H1 (cell line): ENCODE data around the gene SLC4A7. TPM values are rescaled to one million over a fixed set of nuclear protein-coding genes. Genes with fewer than 3 reads are reported as not detected.

Experiments used
- CTCF ChIA-PET: fragments of 300-600 bp; sonication (Branson Sonifier 250); formaldehyde crosslinking; loops from one replicate; lab custom pipeline; 2021; ENCODE audit not compliant: partially characterized antibody; lab: Charles Lee
- POLR2A ChIA-PET: fragments of 300-600 bp; sonication (Branson Sonifier 250); formaldehyde crosslinking; loops from one replicate; lab custom pipeline; 2021; ENCODE audit warnings: inconsistent platforms; ENCODE audit not compliant: partially characterized antibody; lab: Charles Lee
- DNase-seq, 2 experiments: peaks; one replicate each; pipeline versions ENCODE4 v3.0.0 to v3.0.0-alpha.2; 2010 to 2022; ENCODE audit warnings: low spot score in 2 of 2, low read depth in 1 of 2, mixed read lengths in 1 of 2
- FAIRE-seq: peaks from 2 replicates; lab custom pipeline; 2011; peaks lifted over from hg19 to GRCh38; lab: Jason Lieb, UNC
- H2AFZ ChIP-seq: 2 replicates; pipeline ENCODE4 v1.8.1; 2012; ENCODE audit warnings: low read length, inconsistent platforms
- H2AK5ac ChIP-seq: 2 replicates; pipeline ENCODE4 v1.6.1; 2013; ENCODE audit warnings: low read depth, low read length
- H2BK120ac ChIP-seq: replicated peaks from 2 replicates; pipeline ENCODE3; 2013; ENCODE audit warnings: low read depth, low read length, inconsistent platforms
- H2BK12ac ChIP-seq: 2 replicates; pipeline ENCODE4 v1.6.1; 2013; ENCODE audit warnings: low read depth, low read length
- H2BK15ac ChIP-seq: 2 replicates; pipeline ENCODE4 v1.6.1; 2013; ENCODE audit warnings: low read length
- H2BK20ac ChIP-seq: 2 replicates; pipeline ENCODE4 v1.6.1; 2013; ENCODE audit warnings: low read length
- H2BK5ac ChIP-seq: 2 replicates; pipeline ENCODE4 v1.6.1; 2013; ENCODE audit warnings: low read depth, low read length
- H3K14ac ChIP-seq: 2 replicates; pipeline ENCODE4 v1.6.1; 2013; ENCODE audit warnings: inconsistent platforms; ENCODE audit not compliant: insufficient read length
- H3K18ac ChIP-seq: 2 replicates; pipeline ENCODE4 v1.6.1; 2013; ENCODE audit warnings: low read length; ENCODE audit errors: extremely low read depth
- H3K23ac ChIP-seq: 2 replicates; pipeline ENCODE4 v1.6.1; 2013; ENCODE audit warnings: inconsistent platforms; ENCODE audit not compliant: insufficient read length
- H3K23me2 ChIP-seq: 2 replicates; pipeline ENCODE4 v1.6.1; 2013; ENCODE audit warnings: low read depth, low read length
- H3K27ac ChIP-seq: 2 replicates; pipeline ENCODE4 v1.6.1; 2011; ENCODE audit warnings: low read depth, low read length, inconsistent platforms
- H3K27me3 ChIP-seq, 4 experiments: replicated peaks in 1 of 4; 1 replicate in 1 of 4; 2 replicates in 3 of 4; pipeline versions ENCODE4 v1.6.1 to v1.8.1; 2011 to 2013; ENCODE audit warnings: low read length in 3 of 4, mild to moderate bottlenecking in 3 of 4, inconsistent platforms in 2 of 4, mixed read lengths in 2 of 4, moderate library complexity in 1 of 4; ENCODE audit not compliant: control insufficient read depth in 3 of 4, insufficient read depth in 3 of 4; ENCODE audit errors: extremely low read depth in 1 of 4
- H3K36me3 ChIP-seq, 4 experiments: 2 replicates each; pipeline versions ENCODE4 v1.6.1 to v1.8.1; 2011 to 2013; ENCODE audit warnings: mild to moderate bottlenecking in 4 of 4, low read length in 3 of 4, moderate library complexity in 2 of 4, control low read depth in 1 of 4, inconsistent platforms in 1 of 4; ENCODE audit not compliant: insufficient read depth in 4 of 4, control insufficient read depth in 2 of 4
- H3K4ac ChIP-seq: replicated peaks from 2 replicates; pipeline ENCODE3; 2013; ENCODE audit warnings: low read length, low read depth, mixed read lengths, inconsistent platforms; ENCODE audit not compliant: insufficient read length
- H3K4me1 ChIP-seq, 4 experiments: replicated peaks in 1 of 4; 1 replicate in 1 of 4; 2 replicates in 3 of 4; pipeline versions ENCODE4 v1.6.1 to v1.8.1; 2011 to 2013; ENCODE audit warnings: low read length in 3 of 4, inconsistent platforms in 2 of 4, mixed read lengths in 1 of 4; ENCODE audit not compliant: insufficient read depth in 4 of 4, control insufficient read depth in 3 of 4
- H3K4me2 ChIP-seq, 2 experiments: 2 replicates each; pipeline versions ENCODE4 v1.6.1 to v1.8.1; 2011 to 2013; ENCODE audit warnings: low read depth in 2 of 2, low read length in 2 of 2, control low read depth in 1 of 2, inconsistent platforms in 1 of 2, mild to moderate bottlenecking in 1 of 2; ENCODE audit not compliant: insufficient read depth in 1 of 2
- H3K4me3 ChIP-seq, 4 experiments: fragments of 200-600, 300-600 bp in 1 of 4; sonication (generic), shearing (Covaris generic), sonication (Bioruptor Twin) in 1 of 4; 2 replicates each; pipeline versions ENCODE4 v1.5.1 to v1.8.1; 2011 to 2016; ENCODE audit warnings: low read length in 4 of 4, low read depth in 3 of 4, control low read depth in 2 of 4, inconsistent platforms in 2 of 4, mild to moderate bottlenecking in 2 of 4, mixed read lengths in 1 of 4, moderate library complexity in 1 of 4; ENCODE audit not compliant: insufficient read depth in 2 of 4; ENCODE audit errors: extremely low read depth in 1 of 4
- H3K56ac ChIP-seq: replicated peaks from 2 replicates; pipeline ENCODE3; 2013; ENCODE audit warnings: low read depth, mild to moderate bottlenecking, mixed read lengths, low read length, inconsistent platforms; ENCODE audit not compliant: insufficient read length
- H3K79me1 ChIP-seq: 2 replicates; pipeline ENCODE4 v1.6.1; 2013; ENCODE audit warnings: low read depth, low read length, control low read depth
- H3K79me2 ChIP-seq, 2 experiments: 2 replicates each; pipeline versions ENCODE4 v1.6.1 to v1.8.1; 2012 to 2013; ENCODE audit warnings: low read length in 2 of 2, mild to moderate bottlenecking in 2 of 2, inconsistent platforms in 1 of 2; ENCODE audit not compliant: insufficient read depth in 2 of 2, control insufficient read depth in 1 of 2
- H3K9ac ChIP-seq, 4 experiments: replicated peaks in 1 of 4; 1 replicate in 1 of 4; 2 replicates in 3 of 4; pipeline versions ENCODE4 v1.6.1 to v1.8.1; 2011 to 2013; ENCODE audit warnings: low read depth in 3 of 4, low read length in 3 of 4, control low read depth in 2 of 4, mild to moderate bottlenecking in 2 of 4, moderate library complexity in 2 of 4, inconsistent platforms in 1 of 4; ENCODE audit errors: extremely low read depth in 1 of 4
- H3K9me3 ChIP-seq, 2 experiments: 2 replicates each; pipeline versions ENCODE4 v1.6.1 to v1.8.1; 2012 to 2013; ENCODE audit warnings: mild to moderate bottlenecking in 2 of 2, moderate library complexity in 2 of 2, control low read depth in 1 of 2, inconsistent platforms in 1 of 2, low read depth in 1 of 2, low read length in 1 of 2, mixed read lengths in 1 of 2; ENCODE audit not compliant: insufficient read depth in 2 of 2
- H4K20me1 ChIP-seq, 2 experiments: replicated peaks in 1 of 2; 2 replicates each; pipeline versions ENCODE3 to v1.8.1; 2011 to 2013; ENCODE audit warnings: inconsistent platforms in 2 of 2, low read length in 2 of 2, mild to moderate bottlenecking in 1 of 2; ENCODE audit not compliant: insufficient read depth in 2 of 2, control insufficient read depth in 1 of 2
- H4K5ac ChIP-seq: 2 replicates; pipeline ENCODE4 v1.6.1; 2013; ENCODE audit warnings: low read length, low read depth, mixed read lengths, inconsistent platforms; ENCODE audit not compliant: insufficient read length
- H4K8ac ChIP-seq: 2 replicates; pipeline ENCODE4 v1.8.0; 2013; ENCODE audit warnings: mild to moderate bottlenecking, moderate library complexity, low read length, inconsistent platforms; ENCODE audit not compliant: insufficient read depth; ENCODE audit errors: extremely low read depth
- H4K91ac ChIP-seq: replicated peaks from 2 replicates; pipeline ENCODE3; 2013; ENCODE audit warnings: low read length, mixed read lengths, inconsistent platforms; ENCODE audit not compliant: insufficient read length
- NANOG ChIP-seq: IDR thresholded peaks from 2 replicates; pipeline ENCODE4 v1.6.1; 2011; ENCODE audit warnings: low read length, low read depth, mild to moderate bottlenecking, inconsistent platforms; ENCODE audit not compliant: insufficient read depth, poor library complexity, severe bottlenecking
- SIX5 ChIP-seq: IDR thresholded peaks from 2 replicates; pipeline ENCODE4 v1.6.1; 2011; ENCODE audit warnings: mild to moderate bottlenecking, low read depth, low read length
- SP1 ChIP-seq: IDR thresholded peaks from 2 replicates; pipeline ENCODE4 v1.6.1; 2011; ENCODE audit warnings: low read depth, low read length
- polyA plus RNA-seq, 7 experiments: library from polyadenylated mRNA; depleted of rRNA in 3 of 7; stranded (reverse) in 5 of 7; unstranded in 2 of 7; fragments of >200 nt in 5 of 7; fragments of 200-250 nt in 2 of 7; gene quantifications; 1 replicate in 5 of 7; 2 replicates in 1 of 7; 4 replicates in 1 of 7; pipeline versions ENCODE4 v1.2.1 to v1.2.3, GENCODE V29; 2011 to 2013; ENCODE audit warnings: missing spikeins in 2 of 7, mixed read lengths in 2 of 7
- total RNA-seq: library from RNA; stranded (reverse); fragmentation: NEBNext Ultra II Directional; extraction: Animal tissue kit (Norgen Biotek cat#: 25700); gene quantifications from 2 replicates; pipeline ENCODE4 v1.2.1, GENCODE V29; 2021

Gene SLC4A7
- total and polyA plus RNA-seq, 2 of the 8 experiments (the other 6 are each of a cell fraction or from before 2014, with no cell fraction given): 14.9 to 70.5 TPM

DNA sequence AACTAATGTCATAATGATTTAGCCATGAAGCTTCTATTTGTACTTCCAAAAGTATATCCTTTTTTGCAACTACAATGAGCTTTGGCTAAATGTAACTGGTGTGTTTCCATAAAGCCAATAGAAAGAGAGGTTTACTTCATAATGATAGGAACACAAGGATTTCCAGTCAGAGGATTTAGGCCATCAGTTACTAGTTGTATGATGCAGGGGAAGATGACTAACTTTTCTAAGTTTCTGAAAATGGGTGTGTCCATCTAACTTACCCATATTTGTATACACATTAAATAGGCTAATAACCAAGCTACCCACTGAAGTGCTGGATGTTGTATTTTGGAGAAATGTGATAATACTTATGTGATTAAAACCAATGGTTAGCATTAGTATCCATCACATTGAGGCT is 55.7 kb downstream of the SLC4A7 start:
- no peak overlapping the region for H4K8ac ChIP-seq
- H3K79me2 ChIP-seq: no peaks in the 10 kb centered on the region
- ChIA-PET POLR2A (no interaction called here), CTCF (interaction anchor here (0.9 kb wide), 1 partner anchor 252 kb away, joined by 3 read pairs; no protein-coding TSS in a partner anchor)
- H3K4me3 ChIP-seq: no peak overlapping the region
- no peaks in the 10 kb centered on the region for H3K23me2 ChIP-seq
- H2AK5ac ChIP-seq: no peak overlapping the region
- no peak overlapping the region for H3K56ac ChIP-seq
- no peak overlapping the region for H4K5ac ChIP-seq
- H3K27me3 ChIP-seq: no peaks in the 10 kb centered on the region
- H3K27ac ChIP-seq: no peak overlapping the region
- H3K9me3 ChIP-seq: no peaks in the 10 kb centered on the region
- no peak overlapping the region for H3K9ac ChIP-seq
- H2BK15ac ChIP-seq: no peak overlapping the region
- no peak overlapping the region for H2AFZ ChIP-seq
- no peak overlapping the region for H3K4me2 ChIP-seq
- no peak overlapping the region for H2BK12ac ChIP-seq
- DNase-seq (no peak), FAIRE-seq (no peak)
- H4K91ac ChIP-seq: no peak overlapping the region
- no peak overlapping the region for H3K18ac ChIP-seq
- H3K14ac ChIP-seq: no peak overlapping the region
- H2BK120ac ChIP-seq: no peak overlapping the region
- no peaks in the 10 kb centered on the region for H3K4me1 ChIP-seq
- no peak overlapping the region for H2BK20ac ChIP-seq
- H3K4ac ChIP-seq: no peak overlapping the region
- peaks cover 6 to 51% (median 30%) of the 10 kb centered on the region in 4 experiments; a peak in 7 of 8 replicates for H3K36me3 ChIP-seq
- H2BK5ac ChIP-seq: no peak overlapping the region
- H3K23ac ChIP-seq: no peak overlapping the region
- no peaks in the 10 kb centered on the region for H3K79me1 ChIP-seq
- H4K20me1 ChIP-seq: peaks cover 0 to 2% of the 10 kb centered on the region in 2 experiments
- TF ChIP-seq SIX5 (no peak), NANOG (no peak), SP1 (no peak)
